NCI-H2107 treated with DMSO at 0.1 percent for 48 hours (cell line): ENCODE measurements around the gene MYO7A.
A peak's percentile ranks its signal among the peaks of the same experiment; 100 is the strongest.

Experiments used
- DNase-seq: peaks from one replicate; lab custom pipeline; 2025; ENCODE audit not compliant: unreplicated experiment; lab: John Stamatoyannopoulos, UW

The MYO7A gene

GRCh38 chr11:77127920-77128691 is at the start of gene MYO7A:
TSS of gene MYO7A (plus strand) at chr11:77128246. CDS start at chr11:77130635, 2,389 bp downstream.
- peak; percentile 19 for DNase-seq

GRCh38 chr11:77079666-77080065 is 48.4 kb upstream of the MYO7A start:
- DNase-seq = no peak

- DNase-seq = no peak
Observed at GRCh38 chr11:77080643-77081210, 47.3 kb upstream of the MYO7A start.

GRCh38 chr11:77081381-77081851 is 46.6 kb upstream of the MYO7A start:
- DNase-seq = no peak

GRCh38 chr11:77081976-77082836 is 45.8 kb upstream of the MYO7A start:
- DNase-seq = no peak

GRCh38 chr11:77082838-77083565 is 45.0 kb upstream of the MYO7A start:
- no peak for DNase-seq

- no peak for DNase-seq
Observed at GRCh38 chr11:77083566-77084245, 44.3 kb upstream of the MYO7A start.

GRCh38 chr11:77084581-77085191 is 43.4 kb upstream of the MYO7A start:
- no peak for DNase-seq

- DNase-seq = no peak
Observed at GRCh38 chr11:77085652-77086051, 42.4 kb upstream of the MYO7A start.

GRCh38 chr11:77086521-77087472 is 41.2 kb upstream of the MYO7A start:
- DNase-seq = no peak

- DNase-seq = no peak
Observed at GRCh38 chr11:77087723-77088225, 40.3 kb upstream of the MYO7A start.

- no peak for DNase-seq
Observed at GRCh38 chr11:77088236-77089003, 39.6 kb upstream of the MYO7A start.

GRCh38 chr11:77089004-77089545 is 39.0 kb upstream of the MYO7A start:
- DNase-seq = no peak

GRCh38 chr11:77090046-77090372 is 38.0 kb upstream of the MYO7A start:
- no peak for DNase-seq

- DNase-seq = no peak
Observed at GRCh38 chr11:77090373-77091111, 37.5 kb upstream of the MYO7A start.

- peak; percentile 72 for DNase-seq
Observed at GRCh38 chr11:77091146-77091940, 36.7 kb upstream of the MYO7A start.
